MCF 10A (cell line): ENCODE measurements around the gene GABRR3. TPM values are rescaled to one million over a fixed set of nuclear protein-coding genes. Genes with fewer than 3 reads are reported as not detected.

Experiments used
- BruUV-seq: library from RNA; stranded (reverse); fragments of 400-500 nt; replicated peaks from 2 replicates; lab custom pipeline; 2021; lab: Mats Ljungman, UMichigan
- CTCF ChIA-PET: fragments of 300-600 bp; sonication (Branson Sonifier 250); formaldehyde crosslinking; extraction: SDS; loops from one replicate; lab custom pipeline; 2021; ENCODE audit warnings: antibody characterized with exemption, inconsistent platforms; lab: Yijun Ruan, JAX
- POLR2A ChIA-PET: fragments of 300-600, 350-650 bp; sonication (Branson Sonifier 250); formaldehyde crosslinking; extraction: SDS; loops from one replicate; lab custom pipeline; 2020; ENCODE audit warnings: antibody characterized with exemption, inconsistent platforms; lab: Yijun Ruan, JAX
- DNase-seq: peaks from one replicate; pipeline ENCODE4 v3.0.0-alpha.2; 2018; ENCODE audit not compliant: unreplicated experiment
- H3K27ac Mint-ChIP-seq: one replicate; pipeline ENCODE4 v1.8.0; 2022; ENCODE audit warnings: mild to moderate bottlenecking, low read depth, mixed read lengths; ENCODE audit not compliant: unreplicated experiment
- H3K27me3 Mint-ChIP-seq: one replicate; pipeline ENCODE4 v1.8.0; 2022; ENCODE audit warnings: mixed read lengths; ENCODE audit not compliant: insufficient read depth, unreplicated experiment
- H3K36me3 Mint-ChIP-seq: one replicate; pipeline ENCODE4 v1.8.0; 2022; ENCODE audit warnings: mild to moderate bottlenecking, moderate library complexity, mixed read lengths; ENCODE audit not compliant: insufficient read depth, unreplicated experiment
- H3K4me1 Mint-ChIP-seq: one replicate; pipeline ENCODE4 v1.8.0; 2022; ENCODE audit warnings: mixed read lengths; ENCODE audit not compliant: insufficient read depth, unreplicated experiment
- H3K4me3 Mint-ChIP-seq: one replicate; pipeline ENCODE4 v1.8.0; 2022; ENCODE audit warnings: mild to moderate bottlenecking, moderate library complexity, mixed read lengths; ENCODE audit not compliant: unreplicated experiment
- H3K9me3 Mint-ChIP-seq: one replicate; pipeline ENCODE4 v1.8.0; 2022; ENCODE audit warnings: mixed read lengths; ENCODE audit not compliant: unreplicated experiment
- CTCF ChIP-seq: fragments of 200-600 bp; IDR thresholded peaks from one replicate; pipeline ENCODE4 v1.8.0; 2022; ENCODE audit warnings: antibody characterized with exemption, mild to moderate bottlenecking; ENCODE audit not compliant: unreplicated experiment
- intact Hi-C: fragments of 100-400 bp; cut with micrococcal nuclease; formaldehyde crosslinking; loops from 2 replicates; pipeline ENCODE4 v1.14.1; 2022
- total RNA-seq: library from RNA; stranded (reverse); gene quantifications from 2 replicates; pipeline ENCODE4 v1.2.3, GENCODE V29; 2022

The GABRR3 gene
- total RNA-seq, 1 experiment from 2014 or later = not detected

GRCh38 chr3:97981886-97982285, 53.2 kb downstream of the GABRR3 start:
- no TSS peak for BruUV-seq
- POLR2A ChIA-PET = no interaction called here
- Mint-ChIP-seq H3K36me3 (no peaks in the 10 kb centered on the region), H3K4me1 (no peaks in the 10 kb centered on the region), H3K27ac (no peak overlapping the region), H3K27me3 (no peaks in the 10 kb centered on the region), H3K9me3 (no peaks in the 10 kb centered on the region), H3K4me3 (no peak overlapping the region)
- CTCF ChIA-PET = interaction anchor here (0.7 kb wide), 1 partner anchor 17 kb away, joined by 3 read pairs; no protein-coding TSS in a partner anchor
- no peak for DNase-seq
- no peak for TF ChIP-seq CTCF
- intact Hi-C loops = no loop called here

- Mint-ChIP-seq H3K27ac (no peak overlapping the region), H3K9me3 (no peaks in the 10 kb centered on the region), H3K36me3 (no peaks in the 10 kb centered on the region), H3K4me3 (no peak overlapping the region), H3K27me3 (no peaks in the 10 kb centered on the region), H3K4me1 (no peaks in the 10 kb centered on the region)
- POLR2A ChIA-PET = no interaction called here
- intact Hi-C loops = no loop called here
- no peak for DNase-seq
- no peak for TF ChIP-seq CTCF
- CTCF ChIA-PET = interaction anchor here (0.5 to 1.0 kb wide), 3 partner anchors 23 to 60 kb away, joined by 3 to 5 read pairs (median 3); no protein-coding TSS in a partner anchor
- no TSS peak for BruUV-seq
These were observed 55.5 kb downstream of the GABRR3 start for GRCh38 chr3:97979610-97980009.

- Mint-ChIP-seq H3K9me3 (no peaks in the 10 kb centered on the region), H3K27ac (no peak overlapping the region), H3K36me3 (no peaks in the 10 kb centered on the region), H3K4me1 (peaks cover 8% of the 10 kb centered on the region), H3K4me3 (no peak overlapping the region), H3K27me3 (no peaks in the 10 kb centered on the region)
- ChIA-PET CTCF (interaction anchor here (0.6 to 1.1 kb wide), 2 partner anchors 168 to 179 kb away, joined by 3 read pairs; no protein-coding TSS in a partner anchor), POLR2A (no interaction called here)
- intact Hi-C loops = no loop called here
- DNase-seq = no peak
- no TSS peak for BruUV-seq
- no peak for TF ChIP-seq CTCF
These were observed 59.6 kb downstream of the GABRR3 start for GRCh38 chr3:97975466-97975865.

- ChIA-PET CTCF (interaction anchor here (1.1 kb wide), 1 partner anchor 179 kb away, joined by 3 read pairs; no protein-coding TSS in a partner anchor), POLR2A (no interaction called here)
- H3K27me3 Mint-ChIP-seq = no peaks in the 10 kb centered on the region
- DNase-seq = no peak
- no peak for TF ChIP-seq CTCF
- BruUV-seq = no TSS peak
- H3K4me3 Mint-ChIP-seq = no peak overlapping the region
- intact Hi-C loops = no loop called here
- no peaks in the 10 kb centered on the region for H3K36me3 Mint-ChIP-seq
- no peaks in the 10 kb centered on the region for H3K9me3 Mint-ChIP-seq
- H3K27ac Mint-ChIP-seq = no peak overlapping the region
- H3K4me1 Mint-ChIP-seq = peaks cover 12% of the 10 kb centered on the region
These were observed 60.1 kb downstream of the GABRR3 start for GRCh38 chr3:97974996-97975395.
